ENCODE data around the gene PRKCQ. TPM values are rescaled to one million over a fixed set of nuclear protein-coding genes. Genes with fewer than 3 reads are reported as not detected.

Gene PRKCQ
- total and polyA plus RNA-seq, 2 of the 13 experiments (the other 11 are each of a cell fraction or from before 2014, with no cell fraction given), result 0.13 to 0.35 TPM

DNA sequence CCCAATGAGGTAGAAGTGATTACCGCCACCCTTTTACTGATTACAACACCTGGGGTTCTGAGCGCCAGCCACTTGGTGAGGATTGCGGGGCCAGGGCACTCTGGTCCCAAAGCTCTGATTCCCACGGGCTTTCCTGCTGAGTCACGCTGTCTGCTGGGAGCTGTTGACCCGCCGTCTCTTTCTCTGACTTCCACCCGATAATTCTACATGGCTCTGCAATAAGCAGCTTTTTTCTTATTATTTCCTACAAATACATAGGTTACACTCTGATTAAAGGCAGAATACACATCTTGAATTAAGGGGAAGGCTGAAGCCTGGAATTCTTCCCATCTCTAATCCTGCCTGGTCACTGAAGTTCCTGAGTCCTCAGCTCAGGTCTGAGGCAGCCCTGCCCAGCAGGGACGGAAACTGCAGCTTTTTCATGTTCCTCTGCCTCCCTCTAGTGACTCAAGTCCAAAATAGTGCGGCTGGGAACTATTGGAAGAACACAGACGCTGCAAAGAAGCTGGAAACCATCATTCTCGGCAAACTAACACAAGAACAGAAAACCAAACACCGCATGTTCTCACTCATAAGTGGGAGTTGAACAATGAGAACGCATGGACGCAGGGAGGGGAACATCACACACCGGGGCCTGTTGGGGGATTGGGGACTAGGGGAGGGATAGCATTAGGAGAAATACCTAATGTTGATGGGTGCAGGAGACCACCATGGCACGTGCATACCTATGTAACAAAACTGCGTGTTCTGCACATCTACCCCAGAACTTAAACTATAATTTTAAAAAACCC is 178.3 kb downstream of the PRKCQ start (continued):
- TF ChIP-seq ZNF407 (CRISPR knock-in tag; IDR thresholded peaks at IDR 0.05; ENCODE audit: not compliant biosample characterization) (no peak), RAD21 (CRISPR knock-in tag; IDR thresholded peaks at IDR 0.05) (peak; percentile 87), ZNF232 (CRISPR knock-in tag; IDR thresholded peaks at IDR 0.05; ENCODE audit: borderline replicate concordance) (no peak), ZBTB37 (CRISPR knock-in tag; IDR thresholded peaks at IDR 0.05) (no peak), RFXANK (CRISPR knock-in tag; IDR thresholded peaks at IDR 0.05) (0 out of 2 replicates have a peak, but pooled peaks have one; percentile 31), SMC3 (IDR thresholded peaks at IDR 0.05; ENCODE audit: low read length) (peak; percentile 91), TOE1 (CRISPR knock-in tag; IDR thresholded peaks at IDR 0.05) (no peak), ZNF629 (CRISPR knock-in tag; conservative IDR thresholded peaks at IDR 0.05) (no peak), PHF5A (CRISPR knock-in tag; IDR thresholded peaks at IDR 0.05; ENCODE audit: low read depth, unreplicated experiment) (no peak), ZNF441 (CRISPR knock-in tag; IDR thresholded peaks at IDR 0.05; ENCODE audit: borderline replicate concordance) (no peak)
- TF ChIP-seq, protein P1, sequence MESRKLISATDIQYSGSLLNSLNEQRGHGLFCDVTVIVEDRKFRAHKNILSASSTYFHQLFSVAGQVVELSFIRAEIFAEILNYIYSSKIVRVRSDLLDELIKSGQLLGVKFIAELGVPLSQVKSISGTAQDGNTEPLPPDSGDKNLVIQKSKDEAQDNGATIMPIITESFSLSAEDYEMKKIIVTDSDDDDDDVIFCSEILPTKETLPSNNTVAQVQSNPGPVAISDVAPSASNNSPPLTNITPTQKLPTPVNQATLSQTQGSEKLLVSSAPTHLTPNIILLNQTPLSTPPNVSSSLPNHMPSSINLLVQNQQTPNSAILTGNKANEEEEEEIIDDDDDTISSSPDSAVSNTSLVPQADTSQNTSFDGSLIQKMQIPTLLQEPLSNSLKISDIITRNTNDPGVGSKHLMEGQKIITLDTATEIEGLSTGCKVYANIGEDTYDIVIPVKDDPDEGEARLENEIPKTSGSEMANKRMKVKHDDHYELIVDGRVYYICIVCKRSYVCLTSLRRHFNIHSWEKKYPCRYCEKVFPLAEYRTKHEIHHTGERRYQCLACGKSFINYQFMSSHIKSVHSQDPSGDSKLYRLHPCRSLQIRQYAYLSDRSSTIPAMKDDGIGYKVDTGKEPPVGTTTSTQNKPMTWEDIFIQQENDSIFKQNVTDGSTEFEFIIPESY (CRISPR knock-in tag; IDR thresholded peaks at IDR 0.05), result no peak
- TF ChIP-seq, protein P2, sequence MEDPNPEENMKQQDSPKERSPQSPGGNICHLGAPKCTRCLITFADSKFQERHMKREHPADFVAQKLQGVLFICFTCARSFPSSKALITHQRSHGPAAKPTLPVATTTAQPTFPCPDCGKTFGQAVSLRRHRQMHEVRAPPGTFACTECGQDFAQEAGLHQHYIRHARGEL (CRISPR knock-in tag; IDR thresholded peaks at IDR 0.05), result no peak

Measured in HepG2 (cell line).